OCI-LY1 (cell line): ENCODE measurements around the gene UMODL1.

Experiments used
- H2AFZ ChIP-seq: fragments of 200-600 bp; sonication (generic), shearing (Covaris generic); 2 replicates; pipeline ENCODE4 v1.6.0; 2014; ENCODE audit warnings: antibody characterized with exemption, mild to moderate bottlenecking, low read length
- H3F3A ChIP-seq: fragments of 200-600 bp; sonication (generic), shearing (Covaris generic); 2 replicates; pipeline ENCODE4 v1.6.0; 2014; ENCODE audit warnings: mild to moderate bottlenecking, antibody characterized with exemption, low read length, moderate library complexity; ENCODE audit not compliant: insufficient read depth
- H3K27ac ChIP-seq: fragments of 200-600 bp; sonication (generic); 2 replicates; pipeline ENCODE4 v1.5.1; 2014; ENCODE audit warnings: low read length, mixed run types, mild to moderate bottlenecking, low read depth; ENCODE audit not compliant: poor library complexity, severe bottlenecking
- H3K27me3 ChIP-seq: fragments of 200-600 bp; sonication (generic); 2 replicates; pipeline ENCODE4 v1.6.0; 2014; ENCODE audit warnings: antibody characterized with exemption, mild to moderate bottlenecking, low read length, moderate library complexity; ENCODE audit not compliant: insufficient read depth
- H3K36me3 ChIP-seq: fragments of 200-600 bp; sonication (generic); 2 replicates; pipeline ENCODE4 v1.6.1; 2014; ENCODE audit warnings: mild to moderate bottlenecking, antibody characterized with exemption, low read length, moderate library complexity, mixed read lengths; ENCODE audit not compliant: insufficient read depth
- H3K4me1 ChIP-seq: fragments of 200-600 bp; sonication (generic); 2 replicates; pipeline ENCODE4 v1.5.1; 2014; ENCODE audit warnings: mild to moderate bottlenecking, low read length, moderate library complexity; ENCODE audit not compliant: insufficient read depth, severe bottlenecking
- H3K4me2 ChIP-seq: fragments of 200-600 bp; sonication (generic), shearing (Covaris generic); 2 replicates; pipeline ENCODE4 v1.6.1; 2014; ENCODE audit warnings: low read length
- H3K4me3 ChIP-seq: fragments of 200-600 bp; sonication (generic); 2 replicates; pipeline ENCODE4 v1.5.1; 2014; ENCODE audit warnings: low read length, low read depth, mild to moderate bottlenecking, mixed read lengths; ENCODE audit not compliant: poor library complexity, severe bottlenecking
- H3K79me2 ChIP-seq: fragments of 200-600 bp; shearing (Covaris generic); 2 replicates; pipeline ENCODE4 v1.6.1; 2016; ENCODE audit warnings: mixed run types, low read length, mixed read lengths; ENCODE audit not compliant: insufficient read depth
- H3K9ac ChIP-seq: fragments of 200-600 bp; sonication (generic), shearing (Covaris generic); 2 replicates; pipeline ENCODE4 v1.6.1; 2014; ENCODE audit warnings: mild to moderate bottlenecking, low read length, mixed read lengths
- H3K9me2 ChIP-seq: fragments of 200-600 bp; sonication (generic), shearing (Covaris generic); 2 replicates; pipeline ENCODE4 v1.6.1; 2014; ENCODE audit warnings: low read depth, mild to moderate bottlenecking, low read length, mixed read lengths
- H3K9me3 ChIP-seq: fragments of 200-600 bp; shearing (Covaris generic); 2 replicates; pipeline ENCODE4 v1.6.1; 2014; ENCODE audit warnings: low read length, mixed read lengths
- H4K20me1 ChIP-seq: fragments of 200-600 bp; sonication (generic), shearing (Covaris generic); 2 replicates; pipeline ENCODE4 v1.6.0; 2016; ENCODE audit warnings: mild to moderate bottlenecking, low read length; ENCODE audit not compliant: insufficient read depth
- CTCF ChIP-seq: fragments of 200-600 bp; sonication (generic), shearing (Covaris generic); IDR thresholded peaks from 2 replicates; pipeline ENCODE4 v1.5.1; 2017; ENCODE audit warnings: mild to moderate bottlenecking, antibody characterized with exemption, low read length, moderate library complexity, mixed read lengths
- EZH2 ChIP-seq: fragments of 200-600 bp; sonication (generic), shearing (Covaris generic); IDR thresholded peaks from 2 replicates; pipeline ENCODE4 v1.8.0; 2017; ENCODE audit warnings: borderline replicate concordance, mixed run types, mild to moderate bottlenecking, antibody characterized with exemption, low read length, moderate library complexity, mixed read lengths

The UMODL1 gene

GRCh38 chr21:42132183-42132582, 61.1 kb downstream of the UMODL1 start:
- H3K36me3 ChIP-seq, result peaks cover 55% of the 10 kb centered on the region
- no peaks in the 10 kb centered on the region for H3K79me2 ChIP-seq
- H3K9ac ChIP-seq, result no peak overlapping the region
- no peak overlapping the region for H2AFZ ChIP-seq
- H3F3A ChIP-seq, result no peaks in the 10 kb centered on the region
- TF ChIP-seq CTCF, result no peak
- no peak for TF ChIP-seq EZH2
- H3K9me3 ChIP-seq, result no peaks in the 10 kb centered on the region
- H3K27ac ChIP-seq, result no peak overlapping the region
- H3K4me3 ChIP-seq, result no peak overlapping the region
- no peaks in the 10 kb centered on the region for H4K20me1 ChIP-seq
- no peak overlapping the region for H3K4me2 ChIP-seq
- no peaks in the 10 kb centered on the region for H3K9me2 ChIP-seq
- H3K27me3 ChIP-seq, result no peaks in the 10 kb centered on the region
- peaks cover 42% of the 10 kb centered on the region for H3K4me1 ChIP-seq

GRCh38 chr21:42133131-42133530, 62.0 kb downstream of the UMODL1 start:
- Histone ChIP-seq H3K4me2 (no peak overlapping the region), H3K4me1 (peaks cover 33% of the 10 kb centered on the region), H3K9me2 (no peaks in the 10 kb centered on the region), H3K27me3 (no peaks in the 10 kb centered on the region), H3K79me2 (no peaks in the 10 kb centered on the region), H3K36me3 (peaks cover 56% of the 10 kb centered on the region), H3K9me3 (no peaks in the 10 kb centered on the region), H3K9ac (no peak overlapping the region), H3F3A (no peaks in the 10 kb centered on the region), H2AFZ (no peak overlapping the region), H3K4me3 (no peak overlapping the region), H4K20me1 (no peaks in the 10 kb centered on the region), H3K27ac (no peak overlapping the region)
- TF ChIP-seq EZH2 (no peak), CTCF (no peak)

- Histone ChIP-seq H3K36me3 (peaks cover 41% of the 10 kb centered on the region), H3K9ac (no peak overlapping the region), H3K27ac (no peak overlapping the region), H3K4me2 (no peak overlapping the region), H3K9me3 (no peaks in the 10 kb centered on the region), H3K9me2 (no peaks in the 10 kb centered on the region), H3K4me3 (no peak overlapping the region), H3K79me2 (no peaks in the 10 kb centered on the region), H3K27me3 (no peaks in the 10 kb centered on the region), H2AFZ (no peak overlapping the region), H4K20me1 (no peaks in the 10 kb centered on the region), H3K4me1 (peaks cover 16% of the 10 kb centered on the region), H3F3A (no peaks in the 10 kb centered on the region)
- no peak for TF ChIP-seq CTCF
- TF ChIP-seq EZH2, result no peak
These were observed 64.4 kb downstream of the UMODL1 start for GRCh38 chr21:42135386-42136052.
